HG02840 (cell line): Measurements from ENCODE around the gene MAN1A2.
"Not testable (repeated sequence)": the region's sequence is repeated elsewhere in the genome, so short reads cannot be mapped to it uniquely, and the experiment has no call there.

ENCODE experiments used
- ATAC-seq: cut with Tn5 transposase; IDR thresholded peaks from one replicate; pipeline ENCODE4 v1.9.1; 2021; ENCODE audit warnings: mild to moderate bottlenecking, moderate library complexity, moderate number of reproducible peaks; ENCODE audit not compliant: unreplicated experiment, low FRiP score

The MAN1A2 gene

GRCh38 chr1:117546467-117546866 is 179.2 kb downstream of the MAN1A2 start:
- no peak for ATAC-seq

- no peak for ATAC-seq
Measured at GRCh38 chr1:117553471-117553870, 186.2 kb downstream of the MAN1A2 start.

DNA sequence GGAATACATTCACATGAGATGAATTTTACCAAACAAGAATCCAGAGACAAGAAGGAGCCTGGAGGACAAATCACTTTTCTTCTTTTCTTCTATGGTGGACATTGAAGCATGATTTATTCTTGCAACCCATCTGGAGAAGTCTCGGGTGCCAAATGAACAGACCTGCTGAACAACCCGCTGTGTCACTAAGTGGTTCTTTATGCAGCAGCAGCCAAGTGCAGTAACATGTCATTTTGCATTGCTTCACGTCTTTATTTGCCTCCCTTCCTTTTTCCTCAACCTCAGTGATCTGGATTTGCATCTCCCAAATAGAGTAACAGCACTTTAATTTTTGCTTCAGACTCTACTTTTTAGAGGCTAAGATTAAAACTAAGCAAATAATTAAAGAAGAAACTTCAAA is 188.6 kb downstream of the MAN1A2 start:
- no peak for ATAC-seq

- ATAC-seq = no peak
Measured at GRCh38 chr1:117556341-117556740, 189.1 kb downstream of the MAN1A2 start.

GRCh38 chr1:117556976-117557375 is 189.7 kb downstream of the MAN1A2 start:
- ATAC-seq = no peak

GRCh38 chr1:117558451-117558850 is 191.2 kb downstream of the MAN1A2 start:
- not testable (repeated sequence) for ATAC-seq

GRCh38 chr1:117559139-117559538 is 191.9 kb downstream of the MAN1A2 start:
- ATAC-seq = no peak

DNA sequence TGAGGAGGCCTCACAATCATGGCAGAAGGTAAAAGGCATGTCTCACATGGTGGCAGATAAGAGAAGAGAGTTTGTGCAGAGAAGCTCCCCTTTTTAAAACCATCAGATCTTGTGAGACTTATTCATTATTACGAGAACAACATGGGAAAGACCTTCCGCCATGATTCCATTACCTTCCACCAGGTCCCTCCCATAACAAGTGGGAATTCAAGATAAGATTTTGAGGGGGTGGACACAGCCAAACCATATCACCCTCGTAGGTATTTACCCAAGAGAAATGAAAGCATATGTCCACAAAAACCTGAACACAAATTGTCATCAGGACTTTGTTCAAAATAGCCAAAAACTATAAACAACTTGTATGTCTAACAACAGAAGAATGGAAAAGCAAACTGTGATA is 192.7 kb downstream of the MAN1A2 start:
- ATAC-seq = no peak

DNA sequence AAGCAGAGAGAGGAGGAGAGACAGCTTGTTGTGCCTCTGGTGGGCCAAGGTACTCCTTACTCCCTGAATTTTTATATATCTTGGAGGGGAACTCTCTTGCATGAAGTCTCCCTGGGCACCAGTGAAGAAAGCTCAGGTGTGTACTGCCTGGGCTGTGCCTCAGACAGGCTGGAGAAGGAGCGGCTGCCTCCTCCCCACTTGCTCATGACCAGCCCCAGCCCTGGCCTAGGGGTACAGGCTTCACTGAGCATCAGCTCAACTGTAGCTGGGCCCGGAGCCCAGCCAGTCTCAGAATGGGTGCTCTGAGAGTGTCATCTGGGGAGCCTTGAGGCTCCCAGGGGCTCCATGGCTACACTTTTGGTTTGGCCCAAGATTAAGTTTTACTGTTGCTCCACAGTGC is 193.8 kb downstream of the MAN1A2 start:
- ATAC-seq = no peak

- ATAC-seq = no peak
Measured at GRCh38 chr1:117561551-117561950, 194.3 kb downstream of the MAN1A2 start.

GRCh38 chr1:117562581-117563491 is 195.6 kb downstream of the MAN1A2 start:
- ATAC-seq = no peak

DNA sequence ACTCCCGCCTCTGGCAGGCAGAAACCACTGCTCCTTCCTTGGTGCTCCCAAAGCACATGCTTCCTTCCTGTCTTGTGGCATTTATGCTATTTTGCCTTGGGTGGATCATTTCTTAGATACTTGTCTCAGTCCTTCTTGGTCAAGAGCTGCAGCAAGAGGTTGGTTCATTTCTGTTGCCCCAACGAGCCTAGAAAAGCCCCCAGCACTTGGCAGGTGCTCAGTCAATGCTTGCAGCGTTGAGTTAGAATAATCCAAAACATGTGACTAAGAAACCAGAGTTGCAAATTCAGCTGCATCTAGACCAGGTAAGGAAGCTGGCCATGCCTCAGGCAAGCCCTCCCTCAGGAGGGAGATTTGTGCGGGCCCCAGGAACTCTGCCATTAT is 196.2 kb downstream of the MAN1A2 start:
- ATAC-seq = no peak

GRCh38 chr1:117564227-117565075 is 197.2 kb downstream of the MAN1A2 start:
- no peak for ATAC-seq

DNA sequence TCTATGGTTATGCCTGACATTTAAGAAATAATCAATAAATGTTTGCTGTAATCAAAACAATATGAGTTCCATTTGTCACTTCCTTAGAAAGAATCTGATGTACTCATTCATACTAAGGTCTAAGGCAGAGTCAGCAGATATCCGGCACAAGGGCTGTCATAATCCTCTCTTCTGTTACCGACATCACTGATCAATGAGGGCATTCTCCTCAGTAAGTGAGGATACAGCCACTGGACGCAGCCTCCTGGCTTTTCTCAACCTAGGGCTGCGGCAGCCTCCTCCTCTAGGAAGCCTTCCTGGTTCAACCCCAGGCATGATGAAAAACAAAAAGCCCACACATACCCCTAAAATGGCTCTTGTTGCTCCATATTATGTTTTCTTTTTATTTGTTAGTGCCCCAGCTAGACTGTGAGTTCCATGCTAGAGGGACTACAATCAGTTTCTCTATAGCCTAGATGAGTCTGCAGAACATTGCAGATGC is 197.9 kb downstream of the MAN1A2 start:
- ATAC-seq = no peak

GRCh38 chr1:117565745-117566455 is 198.7 kb downstream of the MAN1A2 start:
- no peak for ATAC-seq

DNA sequence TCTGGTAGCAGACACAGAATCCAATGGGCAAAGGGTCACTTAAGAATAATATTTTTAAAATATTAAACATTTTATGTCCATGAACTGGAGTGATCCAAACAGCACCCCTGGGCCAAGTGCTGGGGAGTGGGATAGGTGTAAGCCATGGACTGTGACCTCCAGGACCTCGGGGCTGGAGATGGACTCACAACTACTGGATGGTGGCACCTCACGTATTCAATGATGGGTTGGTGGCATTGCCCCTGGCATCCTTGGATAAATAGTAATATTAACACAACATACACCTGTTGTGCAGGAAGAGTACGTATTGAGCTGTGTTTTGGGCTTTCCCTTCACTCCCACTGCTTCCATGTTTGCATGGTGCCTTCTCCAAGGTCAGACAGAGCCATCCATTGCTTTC is 199.3 kb downstream of the MAN1A2 start:
- no peak for ATAC-seq

- ATAC-seq = no peak
Measured at GRCh38 chr1:117567435-117567834, 200.2 kb downstream of the MAN1A2 start.

- no peak for ATAC-seq
Measured at GRCh38 chr1:117567976-117568375, 200.7 kb downstream of the MAN1A2 start.

DNA sequence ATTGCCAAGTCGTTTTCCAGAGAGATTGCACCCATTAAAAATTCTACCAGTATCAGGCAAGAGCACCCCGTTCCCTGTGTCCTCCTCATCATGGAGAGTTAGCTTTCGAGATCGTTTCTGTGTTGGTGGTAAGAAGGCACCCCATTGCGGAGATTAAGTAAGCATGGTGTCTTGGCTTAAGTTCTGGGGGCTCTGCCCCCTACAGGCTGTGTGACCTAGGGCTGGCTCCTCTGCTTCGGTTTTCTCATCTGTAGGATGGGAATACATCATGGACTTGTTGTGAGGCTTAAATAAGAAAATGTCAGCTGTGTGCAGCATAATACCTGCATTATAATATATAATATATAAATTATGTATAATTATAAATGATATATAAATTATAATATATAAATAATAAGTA is 201.8 kb downstream of the MAN1A2 start:
- no peak for ATAC-seq

DNA sequence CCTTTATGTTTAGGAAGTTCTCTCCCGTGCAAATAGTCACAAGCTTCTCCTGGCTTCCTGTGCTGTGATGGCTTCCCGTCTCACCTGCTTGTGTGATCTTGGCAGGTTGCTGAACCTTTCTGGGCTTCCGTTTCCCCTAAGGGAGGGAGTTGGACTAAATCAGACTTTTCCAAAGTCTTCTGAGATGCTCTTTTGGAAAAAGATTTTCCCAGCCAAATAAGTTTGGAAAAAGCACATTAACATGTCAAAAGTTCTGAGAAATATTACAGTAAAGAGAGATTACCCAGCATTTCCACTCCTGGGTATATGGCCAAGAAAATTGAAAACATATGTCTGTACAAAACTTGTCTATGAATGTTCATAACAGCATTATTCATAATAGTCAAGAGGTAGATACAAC is 202.6 kb downstream of the MAN1A2 start:
- no peak for ATAC-seq

- no peak for ATAC-seq
Measured at GRCh38 chr1:117570988-117571409, 203.8 kb downstream of the MAN1A2 start.
